ENCODE data around the gene TBC1D3B.
A peak's percentile ranks its signal among the peaks of the same experiment; 100 is the strongest.
"Not testable (repeated sequence)": the region's sequence is repeated elsewhere in the genome, so short reads cannot be mapped to it uniquely, and the experiment has no call there.

TBC1D3B gene

GRCh38 chr17:36209575-36209974, 33.1 kb upstream of the TBC1D3B start:
- no peaks in the 10 kb centered on the region for H3K27me3 ChIP-seq (ENCODE audit: insufficient read depth, low read depth)
- no peak overlapping the region for H3K4me3 ChIP-seq (IDR thresholded peaks at IDR 0.05; ENCODE audit: insufficient read depth, low read depth, low read length)
- no peak for TF ChIP-seq CTCF (conservative IDR thresholded peaks at IDR 0.05; ENCODE audit: low read depth, low read length)
- H3K4me1 ChIP-seq (ENCODE audit: low read depth, poor library complexity, severe bottlenecking): peaks cover 11% of the 10 kb centered on the region
- H3K27ac ChIP-seq: no peak overlapping the region
- H3K9ac ChIP-seq: no peak overlapping the region
- no peaks in the 10 kb centered on the region for H3K79me2 ChIP-seq (ENCODE audit: insufficient read depth, low read depth)
- no peak overlapping the region for H2AFZ ChIP-seq (ENCODE audit: low read depth)
- no peaks in the 10 kb centered on the region for H3K36me3 ChIP-seq (ENCODE audit: insufficient read depth)
- H4K20me1 ChIP-seq (ENCODE audit: insufficient read depth): no peaks in the 10 kb centered on the region
- no peak overlapping the region for H3K4me2 ChIP-seq

GRCh38 chr17:36207383-36207782, 30.9 kb upstream of the TBC1D3B start:
- H3K9ac ChIP-seq; H2AFZ ChIP-seq (ENCODE audit: low read depth); H4K20me1 ChIP-seq (ENCODE audit: insufficient read depth); H3K27me3 ChIP-seq (ENCODE audit: insufficient read depth, low read depth); H3K4me3 ChIP-seq (IDR thresholded peaks at IDR 0.05; ENCODE audit: insufficient read depth, low read depth, low read length); H3K79me2 ChIP-seq (ENCODE audit: insufficient read depth, low read depth); H3K27ac ChIP-seq; H3K36me3 ChIP-seq (ENCODE audit: insufficient read depth); H3K4me2 ChIP-seq: not testable (repeated sequence)
- H3K4me1 ChIP-seq (ENCODE audit: low read depth, poor library complexity, severe bottlenecking): peaks cover 26% of the 10 kb centered on the region

- H3K27ac ChIP-seq, H3K4me2 ChIP-seq: not testable (repeated sequence)
These were observed 30.0 kb upstream of the TBC1D3B start for GRCh38 chr17:36206486-36206821.

GRCh38 chr17:36205637-36206485, 29.4 kb upstream of the TBC1D3B start:
- H3K9ac ChIP-seq: no peak overlapping the region
- no peaks in the 10 kb centered on the region for H3K36me3 ChIP-seq (ENCODE audit: insufficient read depth)
- no peak overlapping the region for H2AFZ ChIP-seq (ENCODE audit: low read depth)
- peak overlapping the region; percentile 9; the same call in 1 of the 2 replicates for H3K4me2 ChIP-seq
- no peaks in the 10 kb centered on the region for H3K27me3 ChIP-seq (ENCODE audit: insufficient read depth, low read depth)
- H3K27ac ChIP-seq: no peak overlapping the region
- H3K4me3 ChIP-seq (IDR thresholded peaks at IDR 0.05; ENCODE audit: insufficient read depth, low read depth, low read length): no peak overlapping the region
- no peaks in the 10 kb centered on the region for H3K79me2 ChIP-seq (ENCODE audit: insufficient read depth, low read depth)
- H4K20me1 ChIP-seq (ENCODE audit: insufficient read depth): no peaks in the 10 kb centered on the region
- peaks cover 42% of the 10 kb centered on the region for H3K4me1 ChIP-seq (ENCODE audit: low read depth, poor library complexity, severe bottlenecking)
- TF ChIP-seq CTCF (conservative IDR thresholded peaks at IDR 0.05; ENCODE audit: low read depth, low read length): no peak

More at GRCh38 chr17:36206486-36206821, 30.0 kb upstream of the TBC1D3B start:
- peaks cover 36% of the 10 kb centered on the region for H3K4me1 ChIP-seq (ENCODE audit: low read depth, poor library complexity, severe bottlenecking)
- H3K36me3 ChIP-seq (ENCODE audit: insufficient read depth); H3K79me2 ChIP-seq (ENCODE audit: insufficient read depth, low read depth); H3K9ac ChIP-seq; H3K27me3 ChIP-seq (ENCODE audit: insufficient read depth, low read depth); H2AFZ ChIP-seq (ENCODE audit: low read depth); H3K4me3 ChIP-seq (IDR thresholded peaks at IDR 0.05; ENCODE audit: insufficient read depth, low read depth, low read length); H4K20me1 ChIP-seq (ENCODE audit: insufficient read depth): not testable (repeated sequence)

GRCh38 chr17:36204724-36205500, 28.5 kb upstream of the TBC1D3B start:
- Histone ChIP-seq H3K27ac (no peak overlapping the region), H3K4me2 (no peak overlapping the region; the same call in 1 of the 2 replicates), H3K27me3 (ENCODE audit: insufficient read depth, low read depth) (no peaks in the 10 kb centered on the region), H2AFZ (ENCODE audit: low read depth) (no peak overlapping the region), H3K9ac (no peak overlapping the region), H4K20me1 (ENCODE audit: insufficient read depth) (no peaks in the 10 kb centered on the region), H3K79me2 (ENCODE audit: insufficient read depth, low read depth) (no peaks in the 10 kb centered on the region), H3K4me3 (IDR thresholded peaks at IDR 0.05; ENCODE audit: insufficient read depth, low read depth, low read length) (no peak overlapping the region), H3K36me3 (ENCODE audit: insufficient read depth) (no peaks in the 10 kb centered on the region), H3K4me1 (ENCODE audit: low read depth, poor library complexity, severe bottlenecking) (peaks cover 51% of the 10 kb centered on the region)
- TF ChIP-seq CTCF (conservative IDR thresholded peaks at IDR 0.05; ENCODE audit: low read depth, low read length): no peak

All from KMS-11 (cell line).